Measurements from ENCODE around the gene SPO11. TPM values are rescaled to one million over a fixed set of nuclear protein-coding genes. Genes with fewer than 3 reads are reported as not detected.

SPO11 gene
- total RNA-seq, 1 donor from 2014 or later: not detected

DNA sequence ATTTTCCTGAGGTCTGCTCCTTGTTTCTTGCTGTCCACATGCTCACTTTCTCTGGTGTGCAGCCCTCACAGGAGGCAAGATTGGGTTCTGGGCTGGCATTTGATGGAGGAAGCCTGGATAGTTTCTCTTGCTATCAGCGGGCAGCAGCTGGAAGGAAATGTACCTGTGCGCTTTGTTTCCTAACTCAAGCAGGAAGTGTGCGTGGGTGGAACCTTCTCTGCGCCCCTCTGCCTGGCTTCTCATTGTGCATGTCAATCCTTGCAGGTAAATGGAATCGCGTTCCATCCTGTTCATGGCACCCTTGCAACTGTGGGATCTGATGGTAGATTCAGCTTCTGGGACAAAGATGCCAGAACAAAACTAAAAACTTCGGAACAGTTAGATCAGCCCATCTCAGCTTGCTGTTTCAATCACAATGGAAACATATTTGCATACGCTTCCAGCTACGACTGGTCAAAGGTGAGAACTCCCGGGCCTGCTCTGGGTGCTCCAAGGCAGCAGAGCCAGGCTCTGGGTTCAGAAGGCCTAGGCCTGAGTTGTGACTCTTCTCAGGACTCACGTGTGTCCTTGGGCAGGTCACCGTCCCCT is 44.8 kb downstream of the SPO11 start:
- H3K4me3 ChIP-seq: no peak overlapping the region
- intact Hi-C loops (cut with micrococcal nuclease): no loop called here
- peak overlapping the region; percentile 41 for H3K27ac ChIP-seq (replicated peaks)
- H3K4me1 ChIP-seq: peaks cover 19% of the 10 kb centered on the region
- peaks cover 98% of the 10 kb centered on the region for H3K36me3 ChIP-seq
- H3K27me3 ChIP-seq (ENCODE audit: low read depth): no peaks in the 10 kb centered on the region
- DNase-seq: no peak
- H3K9me3 ChIP-seq (replicated peaks): no peaks in the 10 kb centered on the region
- TF ChIP-seq, protein P1, sequence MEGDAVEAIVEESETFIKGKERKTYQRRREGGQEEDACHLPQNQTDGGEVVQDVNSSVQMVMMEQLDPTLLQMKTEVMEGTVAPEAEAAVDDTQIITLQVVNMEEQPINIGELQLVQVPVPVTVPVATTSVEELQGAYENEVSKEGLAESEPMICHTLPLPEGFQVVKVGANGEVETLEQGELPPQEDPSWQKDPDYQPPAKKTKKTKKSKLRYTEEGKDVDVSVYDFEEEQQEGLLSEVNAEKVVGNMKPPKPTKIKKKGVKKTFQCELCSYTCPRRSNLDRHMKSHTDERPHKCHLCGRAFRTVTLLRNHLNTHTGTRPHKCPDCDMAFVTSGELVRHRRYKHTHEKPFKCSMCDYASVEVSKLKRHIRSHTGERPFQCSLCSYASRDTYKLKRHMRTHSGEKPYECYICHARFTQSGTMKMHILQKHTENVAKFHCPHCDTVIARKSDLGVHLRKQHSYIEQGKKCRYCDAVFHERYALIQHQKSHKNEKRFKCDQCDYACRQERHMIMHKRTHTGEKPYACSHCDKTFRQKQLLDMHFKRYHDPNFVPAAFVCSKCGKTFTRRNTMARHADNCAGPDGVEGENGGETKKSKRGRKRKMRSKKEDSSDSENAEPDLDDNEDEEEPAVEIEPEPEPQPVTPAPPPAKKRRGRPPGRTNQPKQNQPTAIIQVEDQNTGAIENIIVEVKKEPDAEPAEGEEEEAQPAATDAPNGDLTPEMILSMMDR (IDR thresholded peaks at IDR 0.05; ENCODE audit: borderline replicate concordance): no peak

DNA sequence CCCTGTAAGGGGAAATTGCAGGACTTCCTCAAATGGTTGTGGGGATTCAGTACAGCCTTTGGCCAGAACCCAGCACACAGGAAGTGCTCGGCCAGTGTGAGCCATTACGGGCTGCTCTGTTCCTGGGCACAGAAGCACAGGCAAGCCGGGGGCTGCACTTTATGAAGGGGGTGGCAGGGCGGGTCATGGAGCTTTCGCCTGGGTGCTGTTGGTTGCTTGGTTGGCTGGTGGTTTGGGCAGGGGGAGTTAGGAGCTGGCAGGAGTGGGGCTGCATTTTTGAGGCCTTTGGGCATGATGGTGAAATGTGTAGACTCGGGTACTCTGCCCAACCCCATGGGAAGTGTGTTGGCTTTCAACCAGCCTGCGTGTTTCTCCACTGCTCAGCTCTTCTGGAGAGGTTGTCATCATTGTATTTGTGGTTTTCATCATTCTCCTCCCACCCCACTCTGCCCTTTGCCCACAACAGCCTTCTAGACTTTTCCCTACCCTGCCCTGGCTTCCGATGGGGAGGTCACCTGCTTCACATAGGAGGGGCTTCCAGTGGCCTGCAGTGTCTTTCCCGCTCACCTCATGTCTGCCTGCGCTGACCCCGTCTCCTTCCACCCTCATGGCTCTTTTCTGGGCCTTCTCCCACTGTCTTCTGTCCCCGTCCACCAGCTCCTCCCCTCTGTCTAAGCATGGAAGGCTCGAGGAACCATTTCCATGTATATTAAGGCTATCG is 45.5 kb downstream of the SPO11 start:
- H3K36me3 ChIP-seq: peaks cover 96% of the 10 kb centered on the region
- H3K27ac ChIP-seq (replicated peaks): peak overlapping the region; percentile 41
- H3K4me3 ChIP-seq: peak overlapping the region; percentile 19

DNA sequence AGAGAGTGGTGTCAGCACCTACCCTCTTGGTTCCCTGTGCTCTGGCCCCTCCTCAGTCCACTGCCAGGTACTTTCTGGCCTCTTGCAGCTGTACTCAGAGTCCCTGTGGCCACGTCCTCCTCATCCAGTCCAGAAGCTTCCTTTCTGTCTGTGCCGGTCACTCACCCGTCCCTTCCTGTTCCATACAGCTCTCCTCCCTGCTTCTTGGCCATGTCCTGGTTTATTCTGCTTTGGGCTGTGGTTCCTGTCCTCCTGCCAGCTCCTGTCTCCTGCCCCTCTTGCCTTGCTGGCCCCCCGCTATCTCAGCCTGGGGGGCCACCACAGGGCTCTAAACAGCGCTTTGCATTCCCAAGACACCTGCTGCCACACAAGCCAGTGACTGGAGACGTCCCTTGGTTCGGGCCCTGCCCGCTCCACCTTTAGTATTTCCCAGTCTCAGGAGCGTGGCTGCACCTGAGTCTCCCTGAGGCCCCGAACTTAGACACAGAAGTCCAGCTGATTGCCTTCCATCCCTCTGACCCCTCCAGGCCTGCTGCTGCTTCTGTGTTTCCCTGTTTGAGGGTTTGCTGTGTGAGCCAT is 46.1 kb downstream of the SPO11 start:
- intact Hi-C loops (cut with micrococcal nuclease): no loop called here
- H3K4me1 ChIP-seq: peaks cover 19% of the 10 kb centered on the region
- DNase-seq: no peak
- H3K27me3 ChIP-seq (ENCODE audit: low read depth): no peaks in the 10 kb centered on the region
- no peaks in the 10 kb centered on the region for H3K9me3 ChIP-seq (replicated peaks)
- peak overlapping the region; percentile 19 for H3K4me3 ChIP-seq
- H3K27ac ChIP-seq (replicated peaks): peak overlapping the region; percentile 41
- TF ChIP-seq, protein P1 (IDR thresholded peaks at IDR 0.05; ENCODE audit: borderline replicate concordance): no peak
- peaks cover 89% of the 10 kb centered on the region for H3K36me3 ChIP-seq

More for the DNA sequence above, 45.5 kb downstream of the SPO11 start:
- H3K27me3 ChIP-seq (ENCODE audit: low read depth): no peaks in the 10 kb centered on the region
- TF ChIP-seq, protein P1 (IDR thresholded peaks at IDR 0.05; ENCODE audit: borderline replicate concordance): no peak
- H3K9me3 ChIP-seq (replicated peaks): no peaks in the 10 kb centered on the region
- intact Hi-C loops (cut with micrococcal nuclease): no loop called here
- peaks cover 19% of the 10 kb centered on the region for H3K4me1 ChIP-seq
- DNase-seq: no peak

DNA sequence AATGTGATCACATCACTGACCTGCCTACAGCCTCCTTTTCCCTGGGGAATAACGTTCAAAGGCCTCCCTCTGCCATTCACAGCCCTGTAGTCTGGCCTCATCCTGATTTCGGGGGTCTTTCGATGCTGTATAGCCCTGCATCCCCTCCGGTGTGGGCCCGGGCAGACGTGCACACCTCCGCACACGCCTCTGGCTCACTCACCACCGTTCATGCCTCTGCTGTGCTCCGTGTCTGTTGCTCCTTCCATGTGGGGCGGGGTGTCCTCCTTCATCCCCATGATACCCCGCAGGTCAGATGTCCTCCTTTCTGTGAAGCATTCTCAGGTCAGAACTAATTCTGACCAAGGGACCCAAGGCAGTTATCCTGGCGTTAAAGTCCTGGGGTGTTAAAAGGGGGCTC is 47.7 kb downstream of the SPO11 start:
- H3K4me3 ChIP-seq: no peak overlapping the region
- DNase-seq: no peak
- H3K4me1 ChIP-seq: peaks cover 19% of the 10 kb centered on the region
- H3K27ac ChIP-seq (replicated peaks): no peak overlapping the region
- no peaks in the 10 kb centered on the region for H3K9me3 ChIP-seq (replicated peaks)
- H3K36me3 ChIP-seq: peaks cover 73% of the 10 kb centered on the region
- H3K27me3 ChIP-seq (ENCODE audit: low read depth): no peaks in the 10 kb centered on the region
- intact Hi-C loops (cut with micrococcal nuclease): no loop called here
- TF ChIP-seq, protein P1 (IDR thresholded peaks at IDR 0.05; ENCODE audit: borderline replicate concordance): no peak

DNA sequence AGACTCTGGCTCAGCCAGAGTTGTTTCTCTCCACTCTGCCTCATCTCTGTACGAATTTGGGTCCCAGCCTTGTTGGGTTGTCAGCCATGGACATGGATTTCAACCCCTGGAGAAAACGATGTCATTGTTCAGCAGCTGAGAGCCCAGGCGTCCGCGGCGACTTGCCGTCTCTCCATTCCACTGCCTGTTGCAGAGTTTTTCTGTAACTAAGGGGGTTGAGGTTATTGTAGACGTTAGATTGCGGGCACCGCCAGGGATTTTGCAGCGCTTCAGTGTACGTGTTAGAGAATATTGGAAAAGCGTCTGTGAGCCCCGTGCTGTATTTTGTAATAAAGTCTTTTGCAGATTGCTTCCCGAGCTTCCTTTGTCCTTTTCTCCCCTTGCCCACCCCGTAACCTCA is 48.5 kb downstream of the SPO11 start:
- TF ChIP-seq, protein P1 (IDR thresholded peaks at IDR 0.05; ENCODE audit: borderline replicate concordance): no peak
- no peaks in the 10 kb centered on the region for H3K9me3 ChIP-seq (replicated peaks)
- no peak for DNase-seq
- no peaks in the 10 kb centered on the region for H3K27me3 ChIP-seq (ENCODE audit: low read depth)
- H3K4me1 ChIP-seq: peaks cover 19% of the 10 kb centered on the region
- peaks cover 65% of the 10 kb centered on the region for H3K36me3 ChIP-seq
- H3K27ac ChIP-seq (replicated peaks): no peak overlapping the region
- intact Hi-C loops (cut with micrococcal nuclease): no loop called here
- H3K4me3 ChIP-seq: no peak overlapping the region

Measured in left ventricle myocardium inferior (tissue), 1 donor.